ENCODE data around the gene KIF17.
"Not testable (repeated sequence)": the region's sequence is repeated elsewhere in the genome, so short reads cannot be mapped to it uniquely, and the experiment has no call there.

The KIF17 gene

GRCh38 chr1:20727746-20728316 is 10.0 kb upstream of the KIF17 start:
- DNase-seq (ENCODE audit: low read depth in 2 of 2, low spot score in 1 of 2): no peak

GRCh38 chr1:20726932-20727745 is 9.3 kb upstream of the KIF17 start:
- DNase-seq (ENCODE audit: low read depth in 2 of 2, low spot score in 1 of 2): no peak

- no peak for DNase-seq (ENCODE audit: low read depth in 2 of 2, low spot score in 1 of 2)
Measured at GRCh38 chr1:20726118-20726911, 8.5 kb upstream of the KIF17 start.

DNA sequence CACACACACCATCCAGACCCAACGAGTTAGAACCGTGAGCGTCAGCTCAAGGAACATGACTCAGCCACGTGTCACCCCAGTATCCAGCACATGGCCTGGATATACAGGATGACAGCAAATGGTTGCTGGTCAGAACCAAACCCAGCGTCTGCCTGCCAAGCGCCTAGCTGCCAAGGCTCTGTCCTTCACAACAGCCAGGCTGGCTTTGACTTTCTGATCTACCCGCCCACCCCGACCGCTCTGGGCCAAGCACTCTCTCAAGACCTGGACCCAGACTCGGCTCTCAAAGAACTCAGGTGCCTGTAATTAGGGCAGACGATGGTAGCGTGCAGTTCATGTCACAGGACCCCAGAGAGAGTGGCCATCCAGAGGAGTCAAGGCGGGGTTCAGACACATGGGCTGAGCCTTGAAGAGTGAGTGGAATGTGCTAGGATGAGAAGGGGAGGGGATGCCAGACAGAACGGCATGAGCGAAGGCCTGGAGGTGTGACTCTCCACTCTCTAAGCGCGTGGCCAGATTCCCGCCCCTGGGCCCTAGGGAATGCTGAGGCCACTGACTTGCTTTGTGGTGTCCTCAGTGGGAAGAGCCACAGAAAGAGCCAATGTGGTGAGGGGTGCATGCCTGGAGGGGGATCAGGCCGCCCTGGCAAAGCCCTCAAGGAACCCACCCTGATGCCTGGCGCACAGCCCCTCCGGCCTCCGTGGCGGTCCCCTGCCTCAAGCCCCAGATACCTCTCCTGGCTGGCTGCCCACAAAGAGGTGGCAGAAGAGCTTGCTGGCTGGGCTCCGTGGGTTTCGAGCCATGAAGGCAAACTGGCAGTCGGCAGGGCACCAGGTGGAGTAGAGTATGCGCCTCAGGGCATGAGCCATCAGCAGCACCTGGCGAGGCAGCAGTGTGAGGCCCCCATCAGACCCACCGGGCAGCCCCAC is 7.6 kb upstream of the KIF17 start:
- no peak for DNase-seq (ENCODE audit: low read depth in 2 of 2, low spot score in 1 of 2)

- no peak for DNase-seq (ENCODE audit: low read depth in 2 of 2, low spot score in 1 of 2)
Measured at GRCh38 chr1:20724364-20725188, 6.8 kb upstream of the KIF17 start.

DNA sequence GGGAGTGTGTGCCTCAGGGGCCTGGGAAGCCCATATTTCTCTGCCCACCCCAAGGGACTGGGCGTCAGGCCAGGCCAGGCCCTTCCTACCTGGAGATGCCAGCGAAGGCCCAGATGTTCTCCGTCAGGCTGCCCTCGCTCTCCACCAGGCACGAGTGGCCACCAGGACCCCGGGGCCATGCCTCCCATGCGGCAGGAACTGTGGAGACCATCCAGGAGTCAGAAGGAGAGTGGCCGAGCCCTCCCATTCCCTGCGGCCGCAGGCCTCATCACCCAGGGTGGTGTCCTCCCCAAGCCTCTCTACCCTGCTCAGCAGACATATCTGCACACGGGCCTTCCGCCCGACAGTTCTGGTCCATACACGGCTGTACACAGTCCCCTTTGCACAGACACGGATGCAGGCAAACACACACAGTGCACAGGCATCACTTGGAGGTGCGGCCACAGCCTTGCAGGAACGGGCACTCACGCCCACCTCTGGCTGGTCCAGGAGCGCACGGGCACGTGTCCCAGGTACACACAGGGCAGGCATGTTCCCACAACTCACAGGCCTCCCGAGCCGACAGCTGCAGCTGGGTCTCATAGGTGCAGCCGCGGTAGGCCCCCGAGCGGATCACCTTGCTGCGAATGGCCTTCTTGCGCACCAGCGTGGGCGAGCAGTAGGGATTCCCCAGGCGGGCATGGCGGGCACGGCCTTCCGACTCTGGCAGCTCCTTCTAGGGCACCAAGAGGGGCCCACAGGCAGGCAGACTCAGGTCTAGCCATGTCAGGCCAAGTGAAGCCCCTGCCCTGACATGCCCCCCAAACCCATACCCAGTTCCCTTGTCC is 5.9 kb upstream of the KIF17 start:
- DNase-seq (ENCODE audit: low read depth in 2 of 2, low spot score in 1 of 2): no peak

DNA sequence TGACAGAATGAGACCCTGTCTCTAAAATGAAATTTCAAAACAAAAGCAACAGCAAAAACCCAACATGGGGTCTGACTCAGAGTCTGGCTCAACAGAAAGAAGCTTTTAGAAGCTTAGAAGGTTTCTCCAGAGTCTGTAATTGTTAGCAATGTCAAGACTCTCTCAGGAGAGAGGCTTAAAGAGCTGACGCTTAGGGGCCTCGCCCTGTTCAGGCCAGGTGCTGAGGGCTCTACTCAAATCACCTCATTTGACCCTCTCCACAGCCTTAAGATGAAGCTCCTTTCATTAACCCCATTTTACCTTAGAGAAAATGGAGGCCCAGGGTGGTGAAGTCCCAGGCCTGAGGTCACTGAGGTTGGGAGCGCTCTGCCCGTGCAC is 5.3 kb upstream of the KIF17 start:
- DNase-seq (ENCODE audit: low read depth in 2 of 2, low spot score in 1 of 2): no peak

- no peak for DNase-seq (ENCODE audit: low read depth in 2 of 2, low spot score in 1 of 2)
Measured at GRCh38 chr1:20721117-20722061, 3.6 kb upstream of the KIF17 start.

GRCh38 chr1:20720631-20721091 is 2.9 kb upstream of the KIF17 start:
- DNase-seq (ENCODE audit: low read depth in 2 of 2, low spot score in 1 of 2): no peak

GRCh38 chr1:20719871-20720620 is 2.2 kb upstream of the KIF17 start:
- no peak for DNase-seq (ENCODE audit: low read depth in 2 of 2, low spot score in 1 of 2)

- no peak for DNase-seq (ENCODE audit: low read depth in 2 of 2, low spot score in 1 of 2)
Measured at GRCh38 chr1:20719261-20719660, 1.5 kb upstream of the KIF17 start.

GRCh38 chr1:20718343-20718882 is 606 bp upstream of the KIF17 start:
- not testable (repeated sequence) for DNase-seq (ENCODE audit: low read depth in 2 of 2, low spot score in 1 of 2)

GRCh38 chr1:20716232-20716631 is 1.6 kb downstream of the KIF17 start:
- no peak for DNase-seq (ENCODE audit: low read depth in 2 of 2, low spot score in 1 of 2)

DNA sequence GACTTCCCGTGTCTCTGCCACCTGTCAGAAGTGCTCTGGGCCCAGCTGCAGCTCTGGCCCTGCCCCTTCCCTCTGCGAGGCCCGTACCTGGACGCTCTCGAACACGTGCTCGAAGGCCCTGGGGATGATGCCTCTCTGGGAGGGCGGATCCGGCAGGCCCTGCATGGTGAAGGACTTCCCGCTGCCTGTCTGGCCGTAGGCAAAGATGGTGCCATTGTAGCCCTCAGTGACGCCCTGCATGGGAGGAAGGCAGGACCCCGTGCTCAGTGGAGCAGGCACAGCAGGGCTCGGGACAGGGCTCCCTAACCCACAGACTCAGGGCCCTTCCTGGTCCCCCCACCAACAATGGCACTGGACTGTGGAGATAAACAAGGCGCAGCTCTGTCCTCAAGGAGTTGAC is 2.4 kb downstream of the KIF17 start:
- no peak for DNase-seq (ENCODE audit: low read depth in 2 of 2, low spot score in 1 of 2)

- no peak for DNase-seq (ENCODE audit: low read depth in 2 of 2, low spot score in 1 of 2)
Measured at GRCh38 chr1:20713440-20713839, 4.4 kb downstream of the KIF17 start.

DNA sequence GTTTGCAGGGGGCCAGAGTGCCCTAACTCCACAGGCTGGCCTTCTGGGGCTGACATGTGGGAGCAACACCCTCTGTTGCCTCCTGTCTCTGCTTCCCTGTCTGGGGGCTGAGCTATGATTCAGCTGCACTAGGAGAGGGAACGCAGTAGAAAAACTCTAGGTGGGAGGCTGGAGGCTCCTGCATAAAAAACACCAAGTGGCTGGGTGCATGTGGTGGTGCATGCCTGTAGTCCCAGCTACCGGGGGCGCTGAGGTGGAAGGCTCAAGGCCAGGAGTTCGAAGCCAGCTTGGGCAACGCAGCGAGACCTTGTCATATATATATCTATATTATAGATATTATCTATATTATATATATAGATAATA is 5.6 kb downstream of the KIF17 start:
- DNase-seq (ENCODE audit: low read depth in 2 of 2, low spot score in 1 of 2): no peak
